Right renal pelvis (tissue), 4 donors: ENCODE data around the gene PCYT1A. TPM values are rescaled to one million over a fixed set of nuclear protein-coding genes. Genes with fewer than 3 reads are reported as not detected.
"Not testable (repeated sequence)": the region's sequence is repeated elsewhere in the genome, so short reads cannot be mapped to it uniquely, and the experiment has no call there.

Source experiments
- DNase-seq, 4 donors: peaks; one replicate each; pipeline ENCODE4 v3.0.0-alpha.2; 2013; ENCODE audit warnings: low read depth in 4 of 4, low spot score in 3 of 4, missing footprints in 1 of 4
- polyA plus RNA-seq, 4 donors: library from polyadenylated mRNA; unstranded; fragments of 120-200 nt; gene quantifications; one replicate each; pipeline ENCODE4 v1.2.1, GENCODE V29; 2013; ENCODE audit not compliant: insufficient read length in 4 of 4

Gene PCYT1A
- polyA plus RNA-seq, 4 donors = 36.4 to 44.6 (median 38.3) TPM

DNA sequence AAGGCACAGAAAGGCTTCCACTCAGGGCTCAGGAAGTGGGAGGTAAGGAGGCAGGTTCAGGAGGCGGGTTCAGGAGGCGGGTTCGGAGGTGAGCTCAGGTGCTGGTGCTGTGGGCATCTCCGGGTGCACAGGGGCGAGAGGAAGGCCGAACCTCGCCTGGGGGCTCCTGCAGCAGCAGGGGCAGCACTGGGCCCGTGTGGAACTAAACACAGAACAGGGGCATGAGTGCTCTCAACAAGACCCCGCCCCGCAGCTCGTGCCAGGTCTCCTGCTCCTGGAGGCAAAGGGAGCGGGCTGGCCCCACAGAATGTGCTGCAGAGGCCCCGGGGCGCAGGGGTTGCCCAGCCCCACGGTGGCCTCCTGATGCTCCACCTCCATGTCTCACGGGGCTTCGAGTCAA, 90.0 kb downstream of the PCYT1A start:
- no peak for DNase-seq

DNA sequence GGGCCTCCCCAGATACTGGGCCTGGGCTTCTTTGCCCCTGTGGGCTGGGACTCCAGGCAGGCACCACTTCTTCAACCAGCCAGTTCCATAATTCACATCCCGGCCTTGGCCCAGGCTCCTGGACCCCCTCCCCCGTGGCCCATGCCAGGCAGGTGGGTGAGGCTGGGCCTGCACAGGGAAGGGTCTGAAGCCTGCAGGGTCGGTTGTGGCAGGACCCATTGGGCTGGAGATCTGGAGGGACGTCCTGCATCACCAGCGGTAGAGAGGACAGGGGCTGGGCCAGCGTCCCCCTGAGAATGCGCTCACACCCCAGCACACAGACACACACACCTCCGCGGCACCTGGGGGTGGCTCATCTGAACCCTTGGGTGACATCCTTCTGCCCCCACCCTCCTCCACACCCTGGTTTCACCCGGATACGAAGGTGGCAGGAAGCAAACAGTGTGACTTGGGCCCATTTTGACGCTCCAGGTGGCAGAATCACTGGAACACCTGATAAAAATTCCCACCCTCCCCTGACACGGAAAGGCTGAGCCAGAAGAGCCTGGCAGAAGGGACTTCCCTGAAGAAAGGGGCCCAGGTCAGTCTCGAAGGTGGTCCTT, 91.8 kb downstream of the PCYT1A start:
- no peak for DNase-seq

DNA sequence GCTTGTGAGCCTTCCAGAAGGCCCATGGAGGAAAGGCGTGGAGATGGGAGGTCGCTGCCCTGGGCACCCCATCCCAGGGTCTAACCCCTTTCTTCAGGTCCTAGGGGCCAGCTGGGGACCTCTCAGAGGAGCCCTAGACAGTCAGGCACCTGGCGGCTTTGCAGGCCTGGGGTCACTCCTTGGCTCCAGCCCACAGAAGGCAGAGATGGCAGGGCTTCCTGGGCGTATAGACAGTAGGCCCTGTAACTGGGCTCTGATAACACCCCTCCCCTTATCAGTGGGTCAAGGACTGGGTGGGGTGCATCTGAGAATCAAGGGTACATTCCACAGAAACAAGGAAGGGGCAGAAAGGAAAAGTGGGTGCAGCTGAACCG, 93.0 kb downstream of the PCYT1A start:
- DNase-seq = no peak

DNA sequence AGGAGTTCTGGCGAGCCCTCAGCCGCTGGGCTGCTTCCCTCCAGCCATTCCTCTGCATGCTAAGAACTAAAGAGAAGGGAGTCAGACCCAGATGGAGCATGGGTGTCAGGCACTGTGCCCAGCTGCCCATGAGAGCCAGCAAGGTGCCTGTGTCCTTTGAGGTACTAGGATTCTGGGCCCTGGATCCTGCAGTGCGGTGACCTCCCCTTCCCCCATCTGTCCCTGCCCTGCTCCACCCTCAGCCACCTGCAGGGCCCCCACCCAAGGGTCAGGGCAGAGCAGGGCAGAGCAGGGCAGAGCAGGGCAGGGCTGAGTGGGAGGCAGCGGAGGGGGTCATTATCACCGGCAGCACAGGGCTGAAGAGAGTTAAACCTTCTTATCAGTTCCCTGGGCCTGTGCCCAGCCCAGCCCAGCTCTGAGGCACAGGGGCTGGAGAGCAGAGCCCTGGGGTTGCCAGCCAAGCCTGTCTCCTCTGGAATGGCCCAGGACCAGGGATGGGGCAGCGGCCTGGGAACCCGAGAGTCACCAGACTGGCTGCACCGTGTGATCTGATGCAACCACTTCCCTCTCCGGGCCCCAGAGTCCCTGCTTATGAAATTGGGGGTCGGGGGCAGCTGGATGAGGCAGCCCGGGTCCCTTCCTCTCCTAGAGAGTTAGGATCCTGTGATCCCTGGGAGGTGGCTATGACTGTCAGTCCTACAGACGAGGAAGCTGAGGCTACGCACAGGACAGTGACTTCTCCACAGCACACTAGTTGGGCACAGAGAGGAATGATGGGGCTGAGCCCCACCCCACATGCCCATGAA, 93.6 kb downstream of the PCYT1A start:
- DNase-seq = no peak

DNA sequence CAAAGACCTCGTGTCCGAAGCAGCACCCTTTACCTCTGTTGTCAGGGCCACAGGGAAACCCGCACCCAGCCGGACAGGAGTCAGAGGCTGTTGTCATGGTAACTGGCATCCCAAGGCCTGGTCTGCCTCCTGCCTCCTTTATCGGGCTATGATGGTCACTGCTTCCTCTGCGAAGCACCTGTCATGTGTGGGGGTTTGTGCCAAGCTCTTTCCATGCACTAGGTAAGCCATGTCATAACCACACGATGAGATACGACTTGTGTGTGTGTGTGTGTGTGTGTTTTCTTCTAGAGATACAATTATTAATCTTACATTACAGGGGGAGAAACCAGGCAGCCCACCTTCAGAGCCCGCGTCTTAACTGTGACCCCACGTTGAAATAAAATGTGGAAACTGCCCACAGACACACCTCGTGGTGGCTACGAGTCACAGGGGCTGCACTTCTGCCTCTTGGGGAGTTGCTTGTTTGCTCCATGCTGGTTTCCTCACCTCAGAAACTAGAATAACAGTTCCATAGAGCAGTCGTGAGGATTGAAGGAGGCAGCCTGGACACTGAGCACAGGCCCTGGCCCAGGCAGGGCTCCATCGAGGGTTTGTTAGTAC, 94.3 kb downstream of the PCYT1A start:
- no peak for DNase-seq

DNA sequence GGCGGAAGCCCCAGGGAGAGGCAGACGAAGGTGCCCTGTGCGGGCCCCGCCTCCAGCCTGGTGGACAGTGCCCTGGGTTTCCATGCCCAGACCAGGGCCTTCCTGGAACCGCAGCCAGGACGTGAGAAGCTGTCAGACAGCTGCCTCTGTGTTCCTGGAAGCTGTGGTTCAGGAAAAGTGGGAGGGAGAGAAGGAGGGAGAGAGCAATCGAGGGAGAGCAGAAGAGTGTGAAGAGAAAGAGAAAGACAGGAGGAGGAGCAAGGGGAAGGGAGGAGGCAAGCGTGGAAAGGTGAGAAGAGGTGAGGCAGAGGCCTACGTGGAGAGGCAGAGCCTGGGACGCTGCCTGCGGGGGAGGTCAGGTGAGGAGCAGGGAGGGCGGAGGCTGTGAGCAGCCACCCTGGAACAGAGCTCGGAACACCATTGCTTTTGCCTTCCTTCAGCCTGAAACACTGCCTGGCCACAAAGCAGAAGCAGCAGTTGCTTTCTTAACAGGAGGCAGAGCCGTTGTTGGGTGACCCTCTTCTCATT, 94.9 kb downstream of the PCYT1A start:
- DNase-seq = no peak

DNA sequence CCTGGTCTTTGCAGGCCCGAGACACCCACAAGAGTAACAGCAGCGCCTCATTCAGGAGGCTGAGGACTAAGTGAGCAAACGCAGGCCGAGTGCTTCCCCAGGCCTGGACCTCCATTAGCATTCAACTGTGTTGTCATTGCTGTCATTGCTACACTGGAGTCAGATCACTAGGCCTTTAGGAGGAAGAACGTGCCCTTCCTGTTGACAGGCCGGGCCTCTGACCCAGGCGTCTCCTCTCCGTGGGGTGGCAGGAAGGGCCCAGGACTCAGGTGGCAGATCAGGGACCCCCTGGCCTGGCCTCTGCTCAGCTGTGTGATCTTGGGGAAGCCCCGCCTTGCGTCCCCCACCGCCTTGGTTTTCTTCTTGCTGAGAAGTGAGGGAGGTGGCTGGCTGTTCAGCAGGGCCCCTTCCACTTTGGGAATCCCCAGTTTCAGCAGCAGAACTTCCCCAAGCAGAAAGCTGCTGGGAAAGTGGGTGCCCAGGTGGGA, 95.4 kb downstream of the PCYT1A start:
- no peak for DNase-seq

DNA sequence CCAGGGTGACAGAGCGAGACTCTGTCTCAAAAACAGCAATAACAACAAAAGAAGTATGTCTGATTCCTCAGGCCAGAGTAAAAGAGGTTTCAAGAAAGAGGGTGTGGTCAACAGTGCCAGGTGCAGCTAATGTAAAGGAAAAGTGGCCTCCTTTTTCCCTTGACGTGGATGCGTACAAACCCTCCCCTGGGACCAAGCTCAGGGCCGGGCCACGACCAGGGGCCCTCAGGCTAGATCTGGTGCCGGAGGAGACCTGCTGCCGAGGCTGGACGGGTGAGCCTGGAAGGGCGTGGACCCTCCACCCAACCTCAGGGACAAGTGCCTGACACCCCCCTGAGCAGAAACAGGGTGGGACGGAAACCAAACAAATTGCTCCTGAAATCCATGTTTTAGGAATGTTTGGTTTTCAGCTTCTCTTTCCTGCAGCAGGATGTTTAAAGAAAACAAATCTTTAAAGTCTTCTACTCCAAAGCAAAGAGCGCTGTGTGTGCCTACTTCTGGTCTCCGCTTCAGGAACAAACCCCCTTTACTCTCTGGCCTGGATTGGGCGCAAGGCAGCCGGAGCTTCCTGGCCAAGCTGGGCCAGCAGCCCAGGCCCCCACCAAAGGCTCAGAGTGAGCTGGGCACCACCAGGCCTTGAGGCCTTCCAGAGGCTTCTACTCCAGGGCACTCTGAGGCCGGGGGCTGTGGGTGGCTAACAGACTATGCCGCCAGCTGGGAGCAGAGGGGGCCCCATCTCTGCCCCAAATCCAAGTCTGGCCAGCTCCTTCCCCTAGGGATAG, 97.8 kb downstream of the PCYT1A start:
- DNase-seq = no peak

DNA sequence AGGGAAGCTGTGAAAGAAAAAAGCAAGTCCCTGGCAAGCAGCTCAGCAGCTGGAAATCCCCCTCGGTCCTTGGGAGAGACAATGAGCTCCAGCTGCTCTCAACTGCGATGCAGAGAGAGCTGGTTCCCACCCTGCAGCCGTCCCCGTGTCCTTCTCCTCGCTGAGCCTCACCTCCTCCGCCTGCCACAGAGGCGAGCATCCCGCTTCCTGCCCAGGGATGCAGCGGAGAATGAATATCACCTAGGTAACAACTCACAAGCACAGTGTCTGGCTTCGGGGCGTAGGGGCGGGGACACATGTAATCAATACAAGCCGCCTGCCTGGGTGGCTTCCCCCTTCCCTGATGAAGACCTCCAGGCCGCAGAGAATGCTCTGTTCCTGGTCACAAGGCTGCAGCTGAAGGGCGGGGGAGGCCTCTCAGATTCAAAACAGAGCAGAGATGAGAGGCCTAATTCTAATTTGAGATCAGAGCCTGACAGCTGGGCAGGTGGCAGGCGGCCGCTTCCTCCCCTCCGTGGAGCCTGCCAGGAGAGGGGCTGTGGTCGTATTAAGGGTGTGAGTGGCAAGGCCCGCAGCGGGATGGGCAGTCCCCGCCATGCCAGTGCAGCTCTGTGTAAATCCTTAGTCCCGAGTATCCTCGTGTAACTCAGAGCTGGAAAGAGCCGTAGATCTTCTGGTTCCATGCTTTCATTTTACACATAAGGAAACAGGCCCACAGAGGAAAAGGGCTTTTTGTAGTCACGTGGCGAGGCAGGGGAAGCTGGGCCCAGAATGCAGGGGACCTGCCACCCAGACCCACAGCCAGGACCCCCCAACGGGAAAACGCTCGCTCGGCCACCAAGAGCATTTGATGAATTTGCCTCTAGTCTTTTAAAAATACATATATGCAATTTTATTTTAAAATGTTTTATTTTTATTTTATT, 100.6 kb downstream of the PCYT1A start:
- DNase-seq = no peak

DNA sequence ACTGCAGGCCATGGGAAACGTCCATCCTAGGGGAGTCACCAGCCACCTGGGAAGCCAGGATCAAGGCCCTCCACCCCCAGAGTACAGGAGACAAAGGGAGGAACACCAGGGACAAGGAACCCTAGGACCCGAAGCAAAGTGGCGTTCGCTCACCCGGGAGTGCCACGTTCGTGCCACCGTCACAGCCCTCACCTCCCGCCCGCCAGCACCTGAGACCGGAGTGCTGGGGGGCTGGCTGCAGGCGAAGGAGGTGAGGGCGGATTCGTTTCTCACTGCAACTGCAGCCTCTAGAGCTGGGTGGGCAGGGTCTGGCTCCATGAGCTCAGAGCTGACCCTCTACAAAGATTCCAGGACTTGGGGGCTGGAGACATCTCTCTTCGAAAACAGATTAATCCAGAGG, 102.6 kb downstream of the PCYT1A start:
- no peak for DNase-seq

DNA sequence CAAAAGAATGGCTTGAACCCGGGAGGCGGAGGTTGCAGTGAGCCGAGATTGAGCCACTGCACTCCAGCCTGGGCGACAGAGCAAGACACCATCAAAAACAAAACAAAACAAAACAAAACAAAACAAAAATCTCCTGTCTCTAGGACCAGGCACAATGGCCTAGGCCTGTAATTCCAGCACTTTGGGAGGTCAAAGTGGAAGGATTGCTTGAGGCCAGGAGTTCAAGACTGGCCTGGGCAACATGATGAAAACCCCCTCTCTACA, 103.4 kb downstream of the PCYT1A start:
- DNase-seq = not testable (repeated sequence)

DNA sequence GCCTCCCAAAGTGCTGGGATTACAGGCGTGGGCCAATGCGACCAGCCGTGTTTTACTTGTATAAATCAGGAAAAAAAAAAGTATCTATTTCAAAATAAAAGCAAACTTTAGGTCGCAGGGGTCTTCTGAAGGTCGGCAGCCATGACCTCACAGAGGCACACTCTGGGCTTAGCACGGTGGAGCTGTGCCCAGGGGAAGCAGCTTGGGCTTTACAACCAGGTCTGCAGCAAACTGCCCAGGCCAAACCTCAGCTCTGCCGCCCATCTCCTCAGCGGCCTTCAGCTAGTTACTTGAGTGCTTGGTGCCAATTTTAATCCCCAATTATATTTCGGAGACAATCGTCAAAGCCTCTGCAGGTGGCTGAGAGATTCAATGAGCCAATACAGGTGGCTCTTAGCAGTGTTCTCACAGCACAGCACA, 106.4 kb downstream of the PCYT1A start:
- no peak for DNase-seq

DNA sequence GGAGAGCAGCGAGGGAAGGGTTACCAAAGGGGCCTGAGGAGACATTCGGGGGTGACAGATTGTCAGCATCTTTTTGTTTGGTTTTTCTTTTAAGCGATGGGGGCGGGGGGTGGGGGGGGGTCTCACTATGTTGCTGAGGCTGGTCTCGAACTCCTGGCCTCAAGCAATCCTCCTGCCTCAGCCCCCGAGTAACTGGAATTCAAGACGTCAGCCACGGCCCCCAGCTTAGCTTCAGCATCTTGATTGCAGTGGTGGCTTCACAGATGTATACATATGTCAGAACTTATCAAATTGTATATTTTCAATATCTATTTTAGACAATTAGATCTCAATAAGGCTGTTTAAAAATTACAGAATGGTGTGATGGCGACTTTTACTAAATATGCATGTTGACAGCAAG, 107.2 kb downstream of the PCYT1A start:
- DNase-seq = no peak

Other genes with a start within 250 kb of the PCYT1A start
- 10 to 100 TPM; 36.9 to 57.4 (median 41.1) TPM for gene TFRC, start 205.6 kb downstream of the PCYT1A start, polyA plus RNA-seq
- gene ZDHHC19, start 76.3 kb downstream of the PCYT1A start, polyA plus RNA-seq = under 1 TPM in 2 of 4 donors, not detected in 2; 0.16 to 0.30 TPM
- 10 to 100 TPM; 11.3 to 12.6 (median 12.1) TPM for gene SLC51A, start 71.2 kb downstream of the PCYT1A start, polyA plus RNA-seq
- 10 to 100 TPM; 30.7 to 35.9 (median 33.5) TPM for gene DYNLT2B, start 30.5 kb upstream of the PCYT1A start, polyA plus RNA-seq
- gene TM4SF19, start 50.7 kb upstream of the PCYT1A start, polyA plus RNA-seq = under 1 TPM in 3 of 4 donors, not detected in 1; 0.19 to 0.41 (median 0.31) TPM
- gene UBXN7, start 144.7 kb upstream of the PCYT1A start, polyA plus RNA-seq = 10 to 100 TPM; 30.3 to 40.3 (median 37.9) TPM
- gene RNF168, start 216.0 kb upstream of the PCYT1A start, polyA plus RNA-seq = 10 to 100 TPM; 12.8 to 15.0 (median 14.5) TPM
- not detected for gene SMCO1, start 227.6 kb upstream of the PCYT1A start, polyA plus RNA-seq